GM19455 (cell line): Measurements from ENCODE around the gene LRRC7.
"Not testable (repeated sequence)": the region's sequence is repeated elsewhere in the genome, so short reads cannot be mapped to it uniquely, and the experiment has no call there.

Source experiments
- ATAC-seq: cut with Tn5 transposase; IDR thresholded peaks from one replicate; pipeline ENCODE4 v1.9.1; 2021; ENCODE audit not compliant: unreplicated experiment

LRRC7 gene

GRCh38 chr1:69693921-69694675, 126.4 kb downstream of the LRRC7 start:
- no peak for ATAC-seq

- no peak for ATAC-seq
These were observed 129.6 kb downstream of the LRRC7 start for GRCh38 chr1:69697340-69697739.

DNA sequence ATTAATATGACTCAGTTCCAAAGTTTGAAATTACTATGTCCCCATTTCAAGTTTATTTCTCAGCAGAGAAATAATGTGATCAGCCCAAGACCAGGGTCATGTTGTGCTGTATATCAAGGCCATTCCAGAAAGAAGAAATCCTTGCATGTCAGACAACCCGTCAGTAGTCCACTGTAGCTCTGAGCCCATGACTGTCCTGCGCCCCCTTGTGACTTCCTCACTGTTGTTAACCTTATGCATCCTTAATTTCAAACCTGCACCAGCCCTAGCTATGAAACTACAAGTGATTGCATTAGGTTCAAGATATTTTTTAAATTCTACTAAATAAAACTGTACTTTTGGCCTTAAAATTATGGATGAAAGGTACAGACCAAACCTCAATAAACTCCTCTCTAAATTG, 133.0 kb downstream of the LRRC7 start:
- no peak for ATAC-seq

- ATAC-seq, result no peak
These were observed 134.4 kb downstream of the LRRC7 start for GRCh38 chr1:69702085-69702484.

- no peak for ATAC-seq
These were observed 138.8 kb downstream of the LRRC7 start for GRCh38 chr1:69706473-69706872.

DNA sequence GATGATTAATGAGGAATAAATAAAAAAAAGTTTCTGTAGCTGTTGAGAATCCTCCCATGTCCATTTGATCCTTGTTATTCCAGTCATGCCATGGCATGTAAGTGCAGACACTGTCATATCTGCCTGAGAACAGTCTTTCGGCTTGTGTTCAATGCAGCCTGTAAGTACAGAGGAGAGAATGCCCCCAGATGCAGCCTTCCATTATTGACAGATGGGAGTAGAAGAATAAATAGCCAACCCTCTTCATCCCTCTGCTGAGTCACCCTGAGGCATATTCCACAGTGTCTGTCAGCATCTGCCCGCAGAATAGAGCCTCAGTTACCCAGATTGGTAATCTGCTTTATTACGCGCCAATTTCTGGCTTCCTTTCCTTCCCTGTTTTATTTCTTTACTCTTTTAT, 139.4 kb downstream of the LRRC7 start:
- no peak for ATAC-seq

DNA sequence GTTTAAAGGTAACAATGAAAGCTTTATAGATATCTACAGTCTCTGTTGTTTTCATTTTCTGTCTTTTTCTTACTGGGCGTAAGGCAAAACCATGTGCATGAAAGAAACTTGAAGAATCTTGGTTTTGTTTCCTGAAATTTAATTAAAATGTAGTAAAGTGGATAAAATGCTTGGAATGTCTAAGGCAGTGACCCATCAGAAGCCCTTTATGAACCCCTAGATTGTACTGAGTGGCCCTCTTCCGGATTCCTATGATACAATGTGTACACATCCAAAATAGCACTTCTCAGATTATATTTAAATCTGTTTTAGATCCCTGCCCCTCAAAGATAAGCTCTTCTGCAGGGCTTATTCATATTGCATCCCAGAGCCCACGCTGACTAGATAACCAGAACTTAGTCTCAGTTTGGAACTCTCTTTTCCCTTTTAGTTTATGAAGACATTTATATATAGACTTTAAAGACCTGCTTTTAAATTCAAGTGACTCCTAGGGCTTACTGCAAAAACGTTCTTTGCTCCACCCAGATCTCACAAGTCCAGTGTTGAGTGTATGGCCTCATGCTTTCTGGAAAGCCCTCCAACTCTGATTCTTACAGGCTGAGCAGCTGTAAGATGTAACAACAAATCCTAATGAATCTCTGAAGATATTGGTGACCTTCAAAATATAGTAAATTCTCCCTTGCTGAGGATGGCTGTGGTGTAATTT, 142.9 kb downstream of the LRRC7 start:
- ATAC-seq, result no peak

GRCh38 chr1:69711190-69711930, 143.6 kb downstream of the LRRC7 start:
- ATAC-seq, result no peak

GRCh38 chr1:69717834-69718233, 150.1 kb downstream of the LRRC7 start:
- ATAC-seq, result not testable (repeated sequence)

- ATAC-seq, result no peak
These were observed 160.5 kb downstream of the LRRC7 start for GRCh38 chr1:69728206-69728605.

DNA sequence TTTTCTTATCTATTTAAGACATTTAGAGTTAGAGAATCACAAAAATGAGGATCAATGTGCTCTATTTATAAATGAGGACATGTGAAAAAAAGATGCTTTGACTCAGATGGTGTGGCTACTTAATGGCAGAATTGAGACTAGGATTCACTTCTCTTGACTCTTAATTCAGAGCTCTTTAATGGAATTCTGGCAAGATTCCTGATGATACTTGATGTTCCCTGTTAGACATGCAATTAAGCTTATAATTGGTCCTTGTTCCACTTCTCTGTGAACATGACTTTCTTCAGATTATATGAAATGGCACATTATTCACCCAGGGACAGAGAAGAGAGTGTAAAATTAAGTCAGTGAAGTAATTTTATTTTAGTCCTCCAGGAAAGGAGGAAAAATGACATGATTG, 165.3 kb downstream of the LRRC7 start:
- no peak for ATAC-seq

GRCh38 chr1:69737527-69738185, 169.9 kb downstream of the LRRC7 start:
- peak; percentile 79 for ATAC-seq

- ATAC-seq, result no peak
These were observed 170.9 kb downstream of the LRRC7 start for GRCh38 chr1:69738458-69739250.

DNA sequence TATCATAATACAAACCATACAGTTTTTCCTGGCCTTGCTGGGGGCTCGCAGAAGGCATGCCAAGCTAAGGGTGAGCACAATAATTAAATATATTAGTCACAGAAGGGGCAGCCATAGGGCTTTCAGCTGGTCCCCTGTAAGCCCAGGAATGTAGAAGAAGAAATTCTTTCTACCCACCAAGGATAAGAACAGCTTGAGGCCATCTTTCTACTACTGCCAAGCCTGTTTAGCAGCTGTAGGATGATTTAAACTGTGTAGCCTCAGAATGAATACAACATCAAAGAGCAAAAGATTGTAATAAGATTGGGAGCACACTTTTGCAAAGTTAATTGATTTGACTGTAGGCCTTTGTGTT, 171.5 kb downstream of the LRRC7 start:
- no peak for ATAC-seq

- ATAC-seq, result no peak
These were observed 175.4 kb downstream of the LRRC7 start for GRCh38 chr1:69743146-69743545.

DNA sequence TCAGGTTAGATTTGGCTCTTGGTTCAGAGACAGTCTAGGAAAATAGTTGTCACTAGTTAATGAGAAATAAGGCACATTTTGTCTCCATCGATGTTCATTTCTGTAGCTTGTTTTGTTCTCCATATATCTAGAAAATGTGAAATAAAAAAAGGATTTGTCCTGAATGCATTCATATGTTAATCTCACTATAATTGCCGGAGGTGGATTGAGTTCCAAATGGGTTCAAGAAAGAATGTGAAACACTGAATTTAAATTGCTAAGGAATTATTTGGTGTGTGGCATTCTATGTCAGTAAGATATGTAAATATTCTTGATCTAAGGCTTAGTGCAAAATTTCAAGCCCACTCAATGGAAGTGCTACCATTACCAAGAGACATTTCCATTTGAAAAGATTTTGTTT, 176.7 kb downstream of the LRRC7 start:
- ATAC-seq, result no peak

- no peak for ATAC-seq
These were observed 179.5 kb downstream of the LRRC7 start for GRCh38 chr1:69747207-69747606.

GRCh38 chr1:69750638-69751037, 182.9 kb downstream of the LRRC7 start:
- no peak for ATAC-seq

DNA sequence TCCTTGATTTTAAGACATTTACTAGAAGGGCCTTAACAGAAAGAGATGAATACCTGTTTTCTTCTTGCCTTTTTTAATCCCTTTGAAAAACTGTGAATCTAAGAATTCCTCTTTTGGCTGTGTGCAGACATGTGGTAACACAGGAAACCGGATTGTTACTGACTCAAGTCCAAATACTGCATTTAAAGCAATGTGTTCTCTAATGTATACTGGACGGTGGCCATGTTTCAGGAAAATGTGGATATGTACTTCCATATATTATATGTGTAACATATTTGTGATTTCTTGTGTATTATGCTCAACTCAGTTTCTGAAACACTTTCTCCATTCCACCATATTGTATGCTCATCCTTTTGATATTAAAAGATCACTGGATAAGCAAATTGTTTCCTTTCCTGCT, 185.1 kb downstream of the LRRC7 start:
- ATAC-seq, result no peak

DNA sequence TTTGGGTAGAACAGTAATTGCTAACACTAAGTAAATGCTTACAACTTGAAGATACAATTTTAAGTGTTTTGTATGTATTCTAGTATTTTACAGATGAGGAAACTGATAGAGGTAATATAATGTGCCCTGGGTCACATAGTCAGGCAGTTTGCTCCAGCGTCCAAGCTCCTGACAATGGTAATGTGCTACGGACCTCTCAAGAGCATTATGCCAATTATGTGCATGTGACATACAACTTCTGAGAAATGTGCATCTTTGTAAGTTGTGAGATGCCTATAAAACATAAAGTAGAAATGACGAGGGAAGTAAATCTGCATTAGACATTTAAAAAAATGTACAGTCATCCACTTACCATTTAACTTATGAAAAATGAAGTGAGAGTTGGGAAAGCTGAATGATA, 186.8 kb downstream of the LRRC7 start:
- ATAC-seq, result no peak

DNA sequence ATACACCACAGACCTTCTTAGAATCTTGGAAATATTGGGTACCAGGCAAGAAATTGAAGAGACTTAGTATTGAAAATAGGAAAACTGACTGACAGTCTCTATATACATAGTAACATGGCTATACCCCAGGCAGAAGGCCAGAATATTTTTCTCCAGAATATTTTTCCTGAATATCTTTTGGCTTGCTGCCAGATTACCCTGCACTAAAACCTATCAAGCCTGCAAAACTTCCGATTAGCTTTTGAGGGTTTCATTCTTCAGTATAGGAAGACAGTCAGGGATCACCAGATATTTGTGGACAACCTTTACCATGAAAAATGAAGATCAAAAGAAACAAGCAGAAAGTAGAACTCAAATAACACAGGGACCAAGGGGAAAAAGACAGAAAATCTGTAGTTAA, 187.9 kb downstream of the LRRC7 start:
- no peak for ATAC-seq
